Fibroblast of lung (primary cell): ENCODE measurements around the gene BAZ1A. TPM values are rescaled to one million over a fixed set of nuclear protein-coding genes. Genes with fewer than 3 reads are reported as not detected.
"Not testable (repeated sequence)": the region's sequence is repeated elsewhere in the genome, so short reads cannot be mapped to it uniquely, and the experiment has no call there.

Experiments
- DNase-seq, 2 donors: peaks; one replicate each; pipeline versions ENCODE4 v3.0.0 to v3.0.0-alpha.2; 2010; ENCODE audit warnings: low read depth in 2 of 2
- H2AFZ ChIP-seq: 2 replicates; pipeline ENCODE4 v1.5.1; 2012; ENCODE audit warnings: low read length, control low read depth, inconsistent platforms
- H3K27ac ChIP-seq: 2 replicates; pipeline ENCODE4 v1.5.1; 2011; ENCODE audit warnings: low read length, control low read depth; ENCODE audit not compliant: insufficient read depth
- H3K27me3 ChIP-seq: 2 replicates; pipeline ENCODE4 v1.5.1; 2011; ENCODE audit warnings: mild to moderate bottlenecking, low read length; ENCODE audit not compliant: control insufficient read depth, insufficient read depth
- H3K36me3 ChIP-seq: 2 replicates; pipeline ENCODE4 v1.5.1; 2011; ENCODE audit warnings: low read length; ENCODE audit not compliant: control insufficient read depth, insufficient read depth
- H3K4me1 ChIP-seq: 2 replicates; pipeline ENCODE4 v1.5.1; 2011; ENCODE audit warnings: low read length; ENCODE audit not compliant: control insufficient read depth, insufficient read depth; ENCODE audit errors: extremely low read depth
- H3K4me2 ChIP-seq: 2 replicates; pipeline ENCODE4 v1.5.1; 2011; ENCODE audit warnings: low read length, control low read depth; ENCODE audit not compliant: insufficient read depth; ENCODE audit errors: extremely low read depth
- H3K4me3 ChIP-seq, 4 experiments: fragments of 200-600 bp in 1 of 4; sonication (generic) in 1 of 4; replicated peaks in 1 of 4; 2 replicates each; pipeline ENCODE4 v1.5.1; 2011 to 2016; ENCODE audit warnings: low read length in 4 of 4, low read depth in 3 of 4, mild to moderate bottlenecking in 3 of 4, control low read depth in 2 of 4, inconsistent platforms in 1 of 4, mixed read lengths in 1 of 4; ENCODE audit not compliant: insufficient read depth in 1 of 4; ENCODE audit errors: control extremely low read depth in 1 of 4
- H3K79me2 ChIP-seq: 2 replicates; pipeline ENCODE4 v1.5.1; 2012; ENCODE audit warnings: mild to moderate bottlenecking, low read length, inconsistent platforms; ENCODE audit not compliant: control insufficient read depth, insufficient read depth
- H3K9ac ChIP-seq: 2 replicates; pipeline ENCODE4 v1.5.1; 2011; ENCODE audit warnings: mild to moderate bottlenecking, low read length, control low read depth; ENCODE audit not compliant: insufficient read depth
- H3K9me3 ChIP-seq: 2 replicates; pipeline ENCODE4 v1.5.1; 2012; ENCODE audit warnings: low read depth, low read length; ENCODE audit not compliant: control insufficient read depth, insufficient read depth
- H4K20me1 ChIP-seq: 2 replicates; pipeline ENCODE4 v1.5.1; 2011; ENCODE audit warnings: low read length; ENCODE audit not compliant: control insufficient read depth, insufficient read depth; ENCODE audit errors: extremely low read depth
- CTCF ChIP-seq, 2 donors: IDR thresholded peaks in 1 of 2; conservative IDR thresholded peaks in 1 of 2; 1 replicate in 1 of 2; 2 replicates in 1 of 2; pipeline ENCODE4 v1.5.1; 2011 to 2012; ENCODE audit warnings: low read length in 2 of 2, control low read depth in 1 of 2, inconsistent platforms in 1 of 2, low read depth in 1 of 2, mild to moderate bottlenecking in 1 of 2
- EZH2 ChIP-seq: IDR thresholded peaks from 2 replicates; pipeline ENCODE4 v1.5.1; 2012; ENCODE audit warnings: low read length, control low read depth, mild to moderate bottlenecking; ENCODE audit errors: missing control alignments
- polyA plus RNA-seq, 2 donors: library from polyadenylated mRNA; depleted of rRNA in 1 of 2; stranded (reverse) in 1 of 2; unstranded in 1 of 2; fragments of >200 nt; gene quantifications; 2 replicates each; pipeline ENCODE4 v1.2.1, GENCODE V29; 2011 to 2012; ENCODE audit warnings: missing spikeins in 1 of 2
- total RNA-seq: library from RNA; depleted of rRNA; stranded (reverse); fragments of >200 nt; gene quantifications from 2 replicates; pipeline ENCODE4 v1.2.1, GENCODE V29; 2014

Gene BAZ1A
- total and polyA plus RNA-seq, 2 donors (not counting 1 experiment from before 2014, with no cell fraction given) = 21.1 to 35.2 TPM

- Histone ChIP-seq H3K27ac (no peak overlapping the region), H3K79me2 (no peaks in the 10 kb centered on the region), H3K4me1 (no peaks in the 10 kb centered on the region), H3K9me3 (no peaks in the 10 kb centered on the region), H3K4me3 (no peak overlapping the region), H2AFZ (no peak overlapping the region), H3K36me3 (no peaks in the 10 kb centered on the region), H3K9ac (no peak overlapping the region), H3K27me3 (no peaks in the 10 kb centered on the region), H3K4me2 (no peak overlapping the region), H4K20me1 (no peaks in the 10 kb centered on the region)
- no peak for DNase-seq
- TF ChIP-seq CTCF (conservative IDR thresholded peaks at IDR 0.05 in 1 of 2, IDR thresholded peaks at IDR 0.05 in 1 of 2; ENCODE audit: low read depth in 1 of 2, low read length in 2 of 2) (no peak), EZH2 (no peak)
Observed at GRCh38 chr14:34741840-34742239, 133.3 kb downstream of the BAZ1A start.

- not testable (repeated sequence) for H3K9ac ChIP-seq, H3K27me3 ChIP-seq, H3K27ac ChIP-seq, H3K36me3 ChIP-seq, H3K79me2 ChIP-seq, H4K20me1 ChIP-seq, H3K9me3 ChIP-seq, H3K4me3 ChIP-seq, H3K4me1 ChIP-seq, H2AFZ ChIP-seq, H3K4me2 ChIP-seq
- peak; percentile 25 to 66 for DNase-seq
Observed at GRCh38 chr14:34740139-34740538, 135.0 kb downstream of the BAZ1A start.

- not testable (repeated sequence) for H3K9ac ChIP-seq, H4K20me1 ChIP-seq, H3K27ac ChIP-seq, H3K27me3 ChIP-seq, H3K9me3 ChIP-seq, H3K36me3 ChIP-seq, H3K4me1 ChIP-seq, H3K4me2 ChIP-seq, DNase-seq, H2AFZ ChIP-seq, H3K79me2 ChIP-seq, H3K4me3 ChIP-seq
Observed at GRCh38 chr14:34737079-34737478, 138.1 kb downstream of the BAZ1A start.

- H3K4me2 ChIP-seq = no peak overlapping the region
- peak; percentile 15 to 80 for DNase-seq
Observed at GRCh38 chr14:34733245-34733644, 141.9 kb downstream of the BAZ1A start.

More at GRCh38 chr14:34733245-34733644, 141.9 kb downstream of the BAZ1A start:
- H3K9ac ChIP-seq = no peak overlapping the region
- H3K27me3 ChIP-seq = no peaks in the 10 kb centered on the region
- no peaks in the 10 kb centered on the region for H3K36me3 ChIP-seq
- H3K27ac ChIP-seq = no peak overlapping the region
- H3K4me3 ChIP-seq = no peak overlapping the region
- peak overlapping the region; percentile 26 for H2AFZ ChIP-seq
- H3K4me1 ChIP-seq = no peaks in the 10 kb centered on the region
- H4K20me1 ChIP-seq = no peaks in the 10 kb centered on the region
- no peaks in the 10 kb centered on the region for H3K79me2 ChIP-seq
- no peak for TF ChIP-seq CTCF (conservative IDR thresholded peaks at IDR 0.05 in 1 of 2, IDR thresholded peaks at IDR 0.05 in 1 of 2; ENCODE audit: low read depth in 1 of 2, low read length in 2 of 2)
- TF ChIP-seq EZH2 = no peak
- no peaks in the 10 kb centered on the region for H3K9me3 ChIP-seq
